ENCODE measurements around the gene SLC1A2.

SLC1A2 gene

GRCh38 chr11:35239471-35240075 lies 179.8 kb downstream of the SLC1A2 start:
- TF ChIP-seq CTCF (IDR thresholded peaks at IDR 0.05; ENCODE audit: low read length, missing control alignments): no peak
- H3K4me3 ChIP-seq (replicated peaks; ENCODE audit: low read depth, low read length): no peak overlapping the region
- no peak for DNase-seq (ENCODE audit: low read depth)

- no peak for DNase-seq (ENCODE audit: low read depth)
- no peak for TF ChIP-seq CTCF (IDR thresholded peaks at IDR 0.05; ENCODE audit: low read length, missing control alignments)
- H3K4me3 ChIP-seq (replicated peaks; ENCODE audit: low read depth, low read length): no peak overlapping the region
These were observed 180.5 kb downstream of the SLC1A2 start for GRCh38 chr11:35238882-35239281.

GRCh38 chr11:35237860-35238715 lies 181.3 kb downstream of the SLC1A2 start:
- H3K4me3 ChIP-seq (replicated peaks; ENCODE audit: low read depth, low read length): no peak overlapping the region
- peak; percentile 73 for TF ChIP-seq CTCF (IDR thresholded peaks at IDR 0.05; ENCODE audit: low read length, missing control alignments)
- DNase-seq (ENCODE audit: low read depth): peak; percentile 76

GRCh38 chr11:35237351-35237750 lies 182.0 kb downstream of the SLC1A2 start:
- no peak for TF ChIP-seq CTCF (IDR thresholded peaks at IDR 0.05; ENCODE audit: low read length, missing control alignments)
- DNase-seq (ENCODE audit: low read depth): no peak
- no peak overlapping the region for H3K4me3 ChIP-seq (replicated peaks; ENCODE audit: low read depth, low read length)

- DNase-seq (ENCODE audit: low read depth): peak; percentile 24
- no peak overlapping the region for H3K4me3 ChIP-seq (replicated peaks; ENCODE audit: low read depth, low read length)
- TF ChIP-seq CTCF (IDR thresholded peaks at IDR 0.05; ENCODE audit: low read length, missing control alignments): no peak
These were observed 182.7 kb downstream of the SLC1A2 start for GRCh38 chr11:35236667-35237003.

GRCh38 chr11:35235936-35236666 lies 183.3 kb downstream of the SLC1A2 start:
- no peak for TF ChIP-seq CTCF (IDR thresholded peaks at IDR 0.05; ENCODE audit: low read length, missing control alignments)
- H3K4me3 ChIP-seq (replicated peaks; ENCODE audit: low read depth, low read length): no peak overlapping the region
- no peak for DNase-seq (ENCODE audit: low read depth)

Data from fibroblast of pulmonary artery (primary cell).